HepG2 (cell line): ENCODE measurements around the gene PCDHB14. TPM values are rescaled to one million over a fixed set of nuclear protein-coding genes. Genes with fewer than 3 reads are reported as not detected.
A peak's percentile ranks its signal among the peaks of the same experiment; 100 is the strongest.

ENCODE experiments used
- ATAC-seq: fragments of 200-7000 bp; cut with Tn5 transposase; 3 replicates; pipeline ENCODE4 v1.9.1; 2020; ENCODE audit warnings: mild to moderate bottlenecking, moderate library complexity
- BruUV-seq: library from RNA; stranded (reverse); fragments of 400-500 nt; replicated peaks from 2 replicates; lab custom pipeline; 2021; lab: Mats Ljungman, UMichigan
- CTCF ChIA-PET: fragments of 300-600 bp; formaldehyde crosslinking; extraction: SDS; loops from one replicate; lab custom pipeline; 2021; ENCODE audit warnings: low total read pairs, inconsistent platforms, low intra/inter-chr PET ratio; lab: Yijun Ruan, JAX
- POLR2A ChIA-PET: fragments of 350-600 bp; sonication (Branson Sonifier 250); formaldehyde crosslinking; loops from one replicate; lab custom pipeline; 2020; ENCODE audit warnings: antibody characterized with exemption, inconsistent platforms; lab: Yijun Ruan, JAX
- DNase-seq: peaks from one replicate; pipeline ENCODE4 v3.0.0-alpha.2; 2015; ENCODE audit warnings: low spot score
- FAIRE-seq: peaks from 3 replicates; lab custom pipeline; 2011; peaks lifted over from hg19 to GRCh38; lab: Jason Lieb, UNC
- H2AFZ ChIP-seq: one replicate; pipeline ENCODE4 v1.6.1; 2011; ENCODE audit warnings: low read length, inconsistent platforms
- H3K27ac ChIP-seq: fragments of 300-600 bp; 3 replicates; pipeline ENCODE4 v1.8.0; 2011; ENCODE audit warnings: mixed run types, mild to moderate bottlenecking, mixed read lengths, low read length, inconsistent platforms; ENCODE audit not compliant: insufficient read depth; ENCODE audit errors: extremely low read length
- H3K27me3 ChIP-seq, 2 experiments: fragments of 200-600 bp in 1 of 2; 2 replicates in 1 of 2; 3 replicates in 1 of 2; pipeline versions ENCODE4 v1.6.0 to v1.8.0; 2011; ENCODE audit warnings: low read length in 2 of 2, mild to moderate bottlenecking in 2 of 2, moderate library complexity in 2 of 2, inconsistent platforms in 1 of 2; ENCODE audit not compliant: insufficient read depth in 2 of 2, control insufficient read depth in 1 of 2
- H3K36me3 ChIP-seq, 2 experiments: fragments of 200-600 bp in 1 of 2; replicated peaks in 1 of 2; 2 replicates in 1 of 2; 3 replicates in 1 of 2; pipeline versions ENCODE4 v1.5.1 to v1.8.0; 2011; ENCODE audit warnings: low read length in 2 of 2, inconsistent platforms in 1 of 2; ENCODE audit not compliant: insufficient read depth in 2 of 2, control insufficient read depth in 1 of 2
- H3K4me1 ChIP-seq: 2 replicates; pipeline ENCODE4 v1.5.1; 2012; ENCODE audit warnings: low read length, inconsistent platforms; ENCODE audit not compliant: insufficient read depth
- H3K4me2 ChIP-seq: 2 replicates; pipeline ENCODE4 v1.6.0; 2011; ENCODE audit warnings: low read depth, low read length, inconsistent platforms
- H3K4me3 ChIP-seq, 3 experiments: fragments of 200-600 bp in 1 of 3; sonication (generic), shearing (Covaris generic) in 1 of 3; replicated peaks in 1 of 3; 2 replicates each; pipeline ENCODE4 v1.5.1; 2011 to 2016; ENCODE audit warnings: low read length in 3 of 3, inconsistent platforms in 2 of 3, low read depth in 2 of 3, mild to moderate bottlenecking in 2 of 3, control low read depth in 1 of 3, mixed read lengths in 1 of 3; ENCODE audit not compliant: insufficient read depth in 1 of 3
- H3K79me2 ChIP-seq: one replicate; pipeline ENCODE4 v1.6.1; 2011; ENCODE audit warnings: low read length, inconsistent platforms; ENCODE audit not compliant: insufficient read depth
- H3K9ac ChIP-seq: 2 replicates; pipeline ENCODE4 v1.6.0; 2011; ENCODE audit warnings: mild to moderate bottlenecking, low read depth, low read length, inconsistent platforms; ENCODE audit not compliant: insufficient read depth
- H3K9me3 ChIP-seq: 2 replicates; pipeline ENCODE4 v1.5.1; 2012; ENCODE audit warnings: mild to moderate bottlenecking, low read length
- H4K20me1 ChIP-seq: 2 replicates; pipeline ENCODE4 v1.6.0; 2011; ENCODE audit warnings: inconsistent platforms, mild to moderate bottlenecking, low read length, moderate library complexity; ENCODE audit not compliant: insufficient read depth
- CHCHD3 ChIP-seq: sonication (generic); formaldehyde crosslinking; IDR thresholded peaks from 2 replicates; pipeline ENCODE4 v1.8.0; 2022; ENCODE audit warnings: mild to moderate bottlenecking, missing genetic modification reagents, moderate library complexity
- ELF1 ChIP-seq: sonication (generic); formaldehyde crosslinking; IDR thresholded peaks from 2 replicates; pipeline ENCODE4 v1.4.0; 2020; ENCODE audit warnings: missing genetic modification reagents
- FOXO1 ChIP-seq: sonication (generic); formaldehyde crosslinking; IDR thresholded peaks from 2 replicates; pipeline ENCODE4 v1.4.0; 2020; ENCODE audit warnings: missing genetic modification reagents
- HOXA9 ChIP-seq: sonication (generic); formaldehyde crosslinking; IDR thresholded peaks from 2 replicates; pipeline ENCODE4 v1.8.1; 2022; ENCODE audit warnings: missing genetic modification reagents, mild to moderate bottlenecking, moderate library complexity, borderline replicate concordance
- RXRA ChIP-seq: sonication (generic); formaldehyde crosslinking; IDR thresholded peaks from 2 replicates; pipeline ENCODE4 v1.5.1; 2020; ENCODE audit warnings: missing genetic modification reagents
- YEATS4 ChIP-seq: sonication (generic); formaldehyde crosslinking; IDR thresholded peaks from 2 replicates; pipeline ENCODE4 v1.4.0; 2020; ENCODE audit warnings: missing genetic modification reagents, borderline replicate concordance
- ZNF274 ChIP-seq: sonication (generic); formaldehyde crosslinking; IDR thresholded peaks from 2 replicates; pipeline ENCODE4 v1.5.1; 2020; ENCODE audit warnings: mild to moderate bottlenecking, missing genetic modification reagents
- ZNF570 ChIP-seq: sonication (generic); formaldehyde crosslinking; IDR thresholded peaks from 2 replicates; pipeline ENCODE4 v1.4.0; 2020; ENCODE audit warnings: mild to moderate bottlenecking, missing genetic modification reagents, borderline replicate concordance
- ZNF616 ChIP-seq: sonication (generic); formaldehyde crosslinking; IDR thresholded peaks from 2 replicates; pipeline ENCODE4 v1.5.0; 2020; ENCODE audit warnings: low read depth, mild to moderate bottlenecking, missing genetic modification reagents
- ZSCAN31 ChIP-seq: sonication (generic); formaldehyde crosslinking; IDR thresholded peaks from 2 replicates; pipeline ENCODE4 v1.5.0; 2020; ENCODE audit warnings: low read depth, mild to moderate bottlenecking, missing genetic modification reagents
- WGBS: methylation state at CpG from one replicate; pipeline ENCODE4 v1.1.6; 2017; ENCODE audit warnings: low lambda C conversion rate; 5-methylcytosine and 5-hydroxymethylcytosine counted together
- in situ Hi-C: cut with HindIII; loops from 2 replicates; pipeline ENCODE4 v1.10.0; 2017; ENCODE audit warnings: low pct_unique_long_range_greater_than_20kb; ENCODE audit not compliant: extremely low pct_ligation_motif_present
- intact Hi-C: fragments of 100-400 bp; cut with micrococcal nuclease; formaldehyde crosslinking; loops from one replicate; pipeline ENCODE4 v1.10.0; 2022; ENCODE audit not compliant: unreplicated experiment
- polyA plus RNA-seq, 8 experiments: library from polyadenylated mRNA; depleted of rRNA in 3 of 8; stranded (reverse) in 7 of 8; unstranded in 1 of 8; fragments of >200 nt; fragmentation: Illumina TruSeq in 4 of 8; extraction: Trizol in 4 of 8; gene quantifications; 2 replicates each; pipeline versions ENCODE4 v1.2.1 to v1.2.3, GENCODE V29; 2011 to 2016; ENCODE audit warnings: low read depth in 4 of 8, missing spikeins in 1 of 8, mixed read lengths in 1 of 8; ENCODE audit not compliant: insufficient read depth in 1 of 8
- total RNA-seq, 5 experiments: library from RNA; depleted of rRNA; stranded (reverse); fragments of >200 nt; fragmentation: Illumina TruSeq; extraction: Trizol; gene quantifications; 2 replicates each; pipeline ENCODE4 v1.2.3, GENCODE V29; 2016; ENCODE audit warnings: low read depth in 1 of 5
- TF ChIP-seq, protein P1 (sequence below): sonication (generic); formaldehyde crosslinking; IDR thresholded peaks from 2 replicates; pipeline ENCODE4 v1.5.1; 2020; ENCODE audit warnings: mild to moderate bottlenecking, missing genetic modification reagents
- TF ChIP-seq, protein P2 (sequence below), 2 experiments: sonication (generic) in 1 of 2; formaldehyde crosslinking in 1 of 2; IDR thresholded peaks; 2 replicates each; pipeline versions ENCODE4 v1.6.1 to v1.9.0; 2014 to 2022; ENCODE audit warnings: antibody characterized with exemption in 1 of 2, borderline replicate concordance in 1 of 2, inconsistent platforms in 1 of 2, low read depth in 1 of 2, missing genetic modification reagents in 1 of 2

The PCDHB14 gene
- total and polyA plus RNA-seq, 2 of the 13 experiments (the other 11 are each of a cell fraction or from before 2014, with no cell fraction given) = 0.37 to 0.40 TPM

GRCh38 chr5:141258948-141259347 lies 35.8 kb downstream of the PCDHB14 start (continued):
- TF ChIP-seq CHCHD3 (CRISPR knock-in tag) (no peak), RXRA (no peak), ELF1 (CRISPR knock-in tag) (no peak), ZSCAN31 (no peak), HOXA9 (CRISPR knock-in tag) (no peak), FOXO1 (CRISPR knock-in tag) (no peak)

GRCh38 chr5:141260458-141261237 lies 37.5 kb downstream of the PCDHB14 start:
- intact Hi-C loops = no loop called here
- H2AFZ ChIP-seq = no peak overlapping the region
- in situ Hi-C loops = loop anchor here (25.0 kb wide), 1 partner anchor 498 kb away; no protein-coding TSS in a partner anchor
- BruUV-seq = no TSS peak
- no peaks in the 10 kb centered on the region for H3K4me1 ChIP-seq
- no peak overlapping the region for H3K4me2 ChIP-seq
- ChIA-PET CTCF (no interaction called here), POLR2A (no interaction called here)
- WGBS = 5% methylated on average over 5 of the region's 5 CpGs
- no peak overlapping the region for H3K9ac ChIP-seq
- no peaks in the 10 kb centered on the region for H3K36me3 ChIP-seq
- ATAC-seq = no peak
- no peaks in the 10 kb centered on the region for H4K20me1 ChIP-seq
- no peak for DNase-seq
- peaks cover 94% of the 10 kb centered on the region for H3K9me3 ChIP-seq
- no peaks in the 10 kb centered on the region; a peak in 1 of 5 replicates for H3K27me3 ChIP-seq
- no peak overlapping the region for H3K4me3 ChIP-seq
- H3K79me2 ChIP-seq = no peaks in the 10 kb centered on the region
- no peak for FAIRE-seq
- TF ChIP-seq YEATS4 (CRISPR knock-in tag) = no peak
- no peak for TF ChIP-seq ZNF616 (CRISPR knock-in tag)
- TF ChIP-seq, protein P1, sequence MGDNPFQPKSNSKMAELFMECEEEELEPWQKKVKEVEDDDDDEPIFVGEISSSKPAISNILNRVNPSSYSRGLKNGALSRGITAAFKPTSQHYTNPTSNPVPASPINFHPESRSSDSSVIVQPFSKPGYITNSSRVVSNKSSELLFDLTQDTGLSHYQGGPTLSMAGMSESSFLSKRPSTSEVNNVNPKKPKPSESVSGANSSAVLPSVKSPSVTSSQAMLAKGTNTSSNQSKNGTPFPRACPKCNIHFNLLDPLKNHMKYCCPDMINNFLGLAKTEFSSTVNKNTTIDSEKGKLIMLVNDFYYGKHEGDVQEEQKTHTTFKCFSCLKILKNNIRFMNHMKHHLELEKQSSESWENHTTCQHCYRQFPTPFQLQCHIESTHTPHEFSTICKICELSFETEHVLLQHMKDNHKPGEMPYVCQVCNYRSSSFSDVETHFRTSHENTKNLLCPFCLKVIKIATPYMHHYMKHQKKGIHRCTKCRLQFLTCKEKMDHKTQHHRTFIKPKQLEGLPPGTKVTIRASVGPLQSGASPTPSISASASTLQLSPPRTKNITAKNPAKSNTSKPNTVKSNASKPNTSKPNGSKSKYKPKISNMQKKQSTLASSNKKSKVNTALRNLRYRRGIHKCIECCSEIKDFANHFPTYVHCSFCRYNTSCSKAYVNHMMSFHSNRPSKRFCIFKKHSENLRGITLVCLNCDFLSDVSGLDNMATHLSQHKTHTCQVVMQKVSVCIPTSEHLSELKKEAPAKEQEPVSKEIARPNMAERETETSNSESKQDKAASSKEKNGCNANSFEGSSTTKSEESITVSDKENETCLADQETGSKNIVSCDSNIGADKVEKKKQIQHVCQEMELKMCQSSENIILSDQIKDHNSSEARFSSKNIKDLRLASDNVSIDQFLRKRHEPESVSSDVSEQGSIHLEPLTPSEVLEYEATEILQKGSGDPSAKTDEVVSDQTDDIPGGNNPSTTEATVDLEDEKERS (CRISPR knock-in tag) = peak; percentile 72; the same call in 1 of the 2 replicates
- TF ChIP-seq, protein P2, sequence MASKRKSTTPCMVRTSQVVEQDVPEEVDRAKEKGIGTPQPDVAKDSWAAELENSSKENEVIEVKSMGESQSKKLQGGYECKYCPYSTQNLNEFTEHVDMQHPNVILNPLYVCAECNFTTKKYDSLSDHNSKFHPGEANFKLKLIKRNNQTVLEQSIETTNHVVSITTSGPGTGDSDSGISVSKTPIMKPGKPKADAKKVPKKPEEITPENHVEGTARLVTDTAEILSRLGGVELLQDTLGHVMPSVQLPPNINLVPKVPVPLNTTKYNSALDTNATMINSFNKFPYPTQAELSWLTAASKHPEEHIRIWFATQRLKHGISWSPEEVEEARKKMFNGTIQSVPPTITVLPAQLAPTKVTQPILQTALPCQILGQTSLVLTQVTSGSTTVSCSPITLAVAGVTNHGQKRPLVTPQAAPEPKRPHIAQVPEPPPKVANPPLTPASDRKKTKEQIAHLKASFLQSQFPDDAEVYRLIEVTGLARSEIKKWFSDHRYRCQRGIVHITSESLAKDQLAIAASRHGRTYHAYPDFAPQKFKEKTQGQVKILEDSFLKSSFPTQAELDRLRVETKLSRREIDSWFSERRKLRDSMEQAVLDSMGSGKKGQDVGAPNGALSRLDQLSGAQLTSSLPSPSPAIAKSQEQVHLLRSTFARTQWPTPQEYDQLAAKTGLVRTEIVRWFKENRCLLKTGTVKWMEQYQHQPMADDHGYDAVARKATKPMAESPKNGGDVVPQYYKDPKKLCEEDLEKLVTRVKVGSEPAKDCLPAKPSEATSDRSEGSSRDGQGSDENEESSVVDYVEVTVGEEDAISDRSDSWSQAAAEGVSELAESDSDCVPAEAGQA (IDR thresholded peaks at IDR 0.05; ENCODE audit: low read depth) = no peak
- TF ChIP-seq, protein P2 (CRISPR knock-in tag; IDR thresholded peaks at IDR 0.05; ENCODE audit: borderline replicate concordance) = no peak
- TF ChIP-seq ZNF570 (CRISPR knock-in tag) = no peak
- peak; percentile 97; the same call in 1 of the 2 replicates for TF ChIP-seq ZNF274 (CRISPR knock-in tag)
- TF ChIP-seq, all 625 proteins: peak for 2
- H3K27ac ChIP-seq = no peak overlapping the region
